Liver (tissue), 9 donors: ENCODE measurements around the gene COPA. TPM values are rescaled to one million over a fixed set of nuclear protein-coding genes. Genes with fewer than 3 reads are reported as not detected.

Source experiments
- DNase-seq: peaks from one replicate; pipeline ENCODE4 v3.0.0-alpha.2; 2017; ENCODE audit warnings: low spot score
- H3K27ac ChIP-seq, 2 donors: one replicate each; pipeline ENCODE4 v1.7.0; 2013; ENCODE audit warnings: inconsistent platforms in 2 of 2, low read length in 2 of 2, control low read depth in 1 of 2, low read depth in 1 of 2, mild to moderate bottlenecking in 1 of 2
- H3K27me3 ChIP-seq, 4 donors: one replicate each; pipeline versions ENCODE4 v1.6.1 to v1.7.0; 2013; ENCODE audit warnings: low read length in 3 of 4, inconsistent platforms in 1 of 4, mild to moderate bottlenecking in 1 of 4, moderate library complexity in 1 of 4; ENCODE audit not compliant: control insufficient read depth in 4 of 4, insufficient read depth in 4 of 4
- H3K36me3 ChIP-seq, 4 donors: one replicate each; pipeline versions ENCODE4 v1.6.1 to v1.7.0; 2013; ENCODE audit warnings: low read length in 3 of 4, mild to moderate bottlenecking in 3 of 4, low read depth in 1 of 4, moderate library complexity in 1 of 4; ENCODE audit not compliant: control insufficient read depth in 4 of 4, insufficient read depth in 3 of 4
- H3K4me1 ChIP-seq, 4 donors: one replicate each; pipeline versions ENCODE4 v1.6.1 to v1.7.0; 2013; ENCODE audit warnings: low read length in 3 of 4, mild to moderate bottlenecking in 3 of 4, moderate library complexity in 1 of 4; ENCODE audit not compliant: control insufficient read depth in 4 of 4, insufficient read depth in 4 of 4
- H3K4me3 ChIP-seq, 3 donors: one replicate each; pipeline versions ENCODE4 v1.6.1 to v1.7.0; 2013; ENCODE audit warnings: low read length in 3 of 3, control low read depth in 1 of 3, low read depth in 1 of 3, mild to moderate bottlenecking in 1 of 3
- H3K9ac ChIP-seq, 2 donors: one replicate each; pipeline ENCODE4 v1.7.0; 2013; ENCODE audit warnings: low read length in 2 of 2, mild to moderate bottlenecking in 2 of 2, moderate library complexity in 2 of 2, control low read depth in 1 of 2, low read depth in 1 of 2
- H3K9me3 ChIP-seq, 4 donors: one replicate each; pipeline versions ENCODE4 v1.6.1 to v1.7.0; 2013; ENCODE audit warnings: low read length in 3 of 4; ENCODE audit not compliant: control insufficient read depth in 4 of 4
- CTCF ChIP-seq: fragments of 150-350 bp; IDR thresholded peaks from 2 replicates; pipeline ENCODE4 v1.5.1; 2017; ENCODE audit warnings: improper control_type of control experiment, low read depth, low read length; ENCODE audit not compliant: missing input control
- FOXA1 ChIP-seq: IDR thresholded peaks from 2 replicates; pipeline ENCODE4 v1.6.1; 2016; ENCODE audit warnings: antibody characterized with exemption
- HNF4A ChIP-seq, 2 donors: conservative IDR thresholded peaks; 2 replicates each; pipeline ENCODE4 v1.6.1; 2016; ENCODE audit warnings: antibody characterized with exemption in 2 of 2, mild to moderate bottlenecking in 2 of 2
- HNF4G ChIP-seq: IDR thresholded peaks from 2 replicates; pipeline ENCODE4 v1.6.1; 2016; ENCODE audit warnings: antibody characterized with exemption
- MAX ChIP-seq: IDR thresholded peaks from 2 replicates; pipeline ENCODE4 v1.6.1; 2016; ENCODE audit warnings: antibody characterized with exemption
- REST ChIP-seq: IDR thresholded peaks from 2 replicates; pipeline ENCODE4 v1.6.1; 2016; ENCODE audit warnings: antibody characterized with exemption, mild to moderate bottlenecking
- RXRA ChIP-seq, 2 donors: IDR thresholded peaks; 2 replicates each; pipeline ENCODE4 v1.6.1; 2017 to 2018; ENCODE audit warnings: antibody characterized with exemption in 2 of 2, mild to moderate bottlenecking in 1 of 2
- SP1 ChIP-seq: IDR thresholded peaks from 2 replicates; pipeline ENCODE4 v1.6.1; 2018; ENCODE audit warnings: antibody characterized with exemption, mild to moderate bottlenecking
- TAF1 ChIP-seq: conservative IDR thresholded peaks from 2 replicates; pipeline ENCODE4 v1.6.1; 2016; ENCODE audit warnings: antibody characterized with exemption, mild to moderate bottlenecking
- YY1 ChIP-seq: IDR thresholded peaks from 2 replicates; pipeline ENCODE4 v1.6.1; 2016; ENCODE audit warnings: antibody characterized with exemption, mild to moderate bottlenecking
- ZBTB33 ChIP-seq: IDR thresholded peaks from 2 replicates; pipeline ENCODE4 v1.6.1; 2016; ENCODE audit warnings: antibody characterized with exemption
- WGBS: extraction: QIAGEN DNeasy Blood & Tissue Kit; methylation state at CpG from one replicate; pipeline ENCODE4 v1.1.7; 2013; 5-methylcytosine and 5-hydroxymethylcytosine counted together
- polyA plus RNA-seq, 2 donors: library from polyadenylated mRNA; stranded (reverse) in 1 of 2; unstranded in 1 of 2; fragments of 200-250 nt in 1 of 2; fragments of >200 nt in 1 of 2; fragmentation: Nextera tagmentation in 1 of 2; extraction: Ambion mirVana in 1 of 2; gene quantifications; one replicate each; pipeline versions ENCODE4 v1.2.1 to v1.2.3, GENCODE V29; 2013 to 2015
- total RNA-seq, 2 donors: library from RNA; depleted of rRNA; stranded (reverse); fragments of >200 nt; gene quantifications; one replicate each; pipeline ENCODE4 v1.2.3, GENCODE V29; 2014
- donor health status: healthy.
- donor health status: healthy.
- donor health status: healthy.
- donor health status: healthy.
- donor health status: healthy.

The COPA gene
- total and polyA plus RNA-seq, 4 donors: 46.8 to 145 (median 75.9) TPM

GRCh38 chr1:160282807-160283206 is 60.2 kb downstream of the COPA start:
- no peak for TF ChIP-seq CTCF
- TF ChIP-seq REST: no peak
- no peak for TF ChIP-seq YY1
- no peak for TF ChIP-seq SP1
- no peak for TF ChIP-seq MAX
- no peak for TF ChIP-seq ZBTB33
- no peak for TF ChIP-seq FOXA1
- TF ChIP-seq HNF4G: no peak
- TF ChIP-seq HNF4A (conservative IDR thresholded peaks at IDR 0.05): no peak
- peaks cover 5 to 44% (median 38%) of the 10 kb centered on the region in 4 donors for H3K4me1 ChIP-seq
- H3K27me3 ChIP-seq: no peaks in the 10 kb centered on the region
- peaks cover 7 to 52% (median 44%) of the 10 kb centered on the region in 4 donors for H3K36me3 ChIP-seq
- H3K9me3 ChIP-seq: no peaks in the 10 kb centered on the region
- no peak overlapping the region for H3K4me3 ChIP-seq
- H3K9ac ChIP-seq: no peak overlapping the region
- DNase-seq: no peak
- H3K27ac ChIP-seq: no peak overlapping the region
- WGBS: 97% methylated on average over 7 of the region's 7 CpGs

GRCh38 chr1:160277987-160278386 is 65.1 kb downstream of the COPA start:
- no peaks in the 10 kb centered on the region for H3K9me3 ChIP-seq
- H3K4me3 ChIP-seq: no peak overlapping the region
- WGBS: 93% methylated on average over 4 of the region's 4 CpGs
- H3K4me1 ChIP-seq: peaks cover 2 to 16% (median 15%) of the 10 kb centered on the region in 4 donors
- no peak overlapping the region for H3K9ac ChIP-seq
- H3K27me3 ChIP-seq: no peaks in the 10 kb centered on the region
- no peak for DNase-seq
- peaks cover 7 to 65% (median 55%) of the 10 kb centered on the region in 4 donors for H3K36me3 ChIP-seq
- no peak overlapping the region for H3K27ac ChIP-seq
- TF ChIP-seq CTCF: no peak
- TF ChIP-seq SP1: no peak
- TF ChIP-seq TAF1: no peak
- TF ChIP-seq ZBTB33: no peak
- TF ChIP-seq RXRA (IDR thresholded peaks at IDR 0.05): no peak
- no peak for TF ChIP-seq MAX
- no peak for TF ChIP-seq REST
